Fibroblast of lung (primary cell): Measurements from ENCODE around the gene AGTR1. TPM values are rescaled to one million over a fixed set of nuclear protein-coding genes. Genes with fewer than 3 reads are reported as not detected.

Experiments
- DNase-seq, 2 donors: peaks; one replicate each; pipeline versions ENCODE4 v3.0.0 to v3.0.0-alpha.2; 2010; ENCODE audit warnings: low read depth in 2 of 2
- H2AFZ ChIP-seq: 2 replicates; pipeline ENCODE4 v1.5.1; 2012; ENCODE audit warnings: low read length, control low read depth, inconsistent platforms
- H3K27ac ChIP-seq: 2 replicates; pipeline ENCODE4 v1.5.1; 2011; ENCODE audit warnings: low read length, control low read depth; ENCODE audit not compliant: insufficient read depth
- H3K27me3 ChIP-seq: 2 replicates; pipeline ENCODE4 v1.5.1; 2011; ENCODE audit warnings: mild to moderate bottlenecking, low read length; ENCODE audit not compliant: control insufficient read depth, insufficient read depth
- H3K36me3 ChIP-seq: 2 replicates; pipeline ENCODE4 v1.5.1; 2011; ENCODE audit warnings: low read length; ENCODE audit not compliant: control insufficient read depth, insufficient read depth
- H3K4me1 ChIP-seq: 2 replicates; pipeline ENCODE4 v1.5.1; 2011; ENCODE audit warnings: low read length; ENCODE audit not compliant: control insufficient read depth, insufficient read depth; ENCODE audit errors: extremely low read depth
- H3K4me2 ChIP-seq: 2 replicates; pipeline ENCODE4 v1.5.1; 2011; ENCODE audit warnings: low read length, control low read depth; ENCODE audit not compliant: insufficient read depth; ENCODE audit errors: extremely low read depth
- H3K4me3 ChIP-seq, 4 experiments: fragments of 200-600 bp in 1 of 4; sonication (generic) in 1 of 4; replicated peaks in 1 of 4; 2 replicates each; pipeline ENCODE4 v1.5.1; 2011 to 2016; ENCODE audit warnings: low read length in 4 of 4, low read depth in 3 of 4, mild to moderate bottlenecking in 3 of 4, control low read depth in 2 of 4, inconsistent platforms in 1 of 4, mixed read lengths in 1 of 4; ENCODE audit not compliant: insufficient read depth in 1 of 4; ENCODE audit errors: control extremely low read depth in 1 of 4
- H3K79me2 ChIP-seq: 2 replicates; pipeline ENCODE4 v1.5.1; 2012; ENCODE audit warnings: mild to moderate bottlenecking, low read length, inconsistent platforms; ENCODE audit not compliant: control insufficient read depth, insufficient read depth
- H3K9ac ChIP-seq: 2 replicates; pipeline ENCODE4 v1.5.1; 2011; ENCODE audit warnings: mild to moderate bottlenecking, low read length, control low read depth; ENCODE audit not compliant: insufficient read depth
- H3K9me3 ChIP-seq: 2 replicates; pipeline ENCODE4 v1.5.1; 2012; ENCODE audit warnings: low read depth, low read length; ENCODE audit not compliant: control insufficient read depth, insufficient read depth
- H4K20me1 ChIP-seq: 2 replicates; pipeline ENCODE4 v1.5.1; 2011; ENCODE audit warnings: low read length; ENCODE audit not compliant: control insufficient read depth, insufficient read depth; ENCODE audit errors: extremely low read depth
- EZH2 ChIP-seq: IDR thresholded peaks from 2 replicates; pipeline ENCODE4 v1.5.1; 2012; ENCODE audit warnings: low read length, control low read depth, mild to moderate bottlenecking; ENCODE audit errors: missing control alignments
- polyA plus RNA-seq, 2 donors: library from polyadenylated mRNA; depleted of rRNA in 1 of 2; stranded (reverse) in 1 of 2; unstranded in 1 of 2; fragments of >200 nt; gene quantifications; 2 replicates each; pipeline ENCODE4 v1.2.1, GENCODE V29; 2011 to 2012; ENCODE audit warnings: missing spikeins in 1 of 2
- total RNA-seq: library from RNA; depleted of rRNA; stranded (reverse); fragments of >200 nt; gene quantifications from 2 replicates; pipeline ENCODE4 v1.2.1, GENCODE V29; 2014
- TF ChIP-seq, protein P1 (sequence below), 2 donors: IDR thresholded peaks in 1 of 2; conservative IDR thresholded peaks in 1 of 2; 1 replicate in 1 of 2; 2 replicates in 1 of 2; pipeline ENCODE4 v1.5.1; 2011 to 2012; ENCODE audit warnings: low read length in 2 of 2, control low read depth in 1 of 2, inconsistent platforms in 1 of 2, low read depth in 1 of 2, mild to moderate bottlenecking in 1 of 2

Gene AGTR1
- total and polyA plus RNA-seq, 2 donors (not counting 1 experiment from before 2014, with no cell fraction given), result 1.2 to 3.9 TPM

DNA sequence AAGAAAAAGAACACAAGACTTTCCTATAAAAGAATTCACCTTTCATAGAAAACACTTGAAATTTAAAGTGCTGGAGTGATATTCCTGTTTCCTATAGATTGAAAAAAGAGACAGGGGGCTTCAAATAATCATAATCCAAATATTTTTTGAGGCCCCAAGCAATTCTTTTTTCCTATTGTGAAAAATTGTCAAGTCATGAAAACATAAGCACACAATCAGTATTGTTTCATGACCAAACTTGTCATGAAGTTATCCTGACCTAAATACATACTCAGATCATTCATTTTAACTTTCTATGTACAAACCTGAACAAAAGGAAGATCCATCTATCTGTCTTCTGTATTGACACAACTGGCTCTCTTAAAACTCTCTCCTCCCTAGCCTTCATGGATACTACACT lies 57.9 kb downstream of the AGTR1 start:
- no peak for DNase-seq
- TF ChIP-seq, protein P1, sequence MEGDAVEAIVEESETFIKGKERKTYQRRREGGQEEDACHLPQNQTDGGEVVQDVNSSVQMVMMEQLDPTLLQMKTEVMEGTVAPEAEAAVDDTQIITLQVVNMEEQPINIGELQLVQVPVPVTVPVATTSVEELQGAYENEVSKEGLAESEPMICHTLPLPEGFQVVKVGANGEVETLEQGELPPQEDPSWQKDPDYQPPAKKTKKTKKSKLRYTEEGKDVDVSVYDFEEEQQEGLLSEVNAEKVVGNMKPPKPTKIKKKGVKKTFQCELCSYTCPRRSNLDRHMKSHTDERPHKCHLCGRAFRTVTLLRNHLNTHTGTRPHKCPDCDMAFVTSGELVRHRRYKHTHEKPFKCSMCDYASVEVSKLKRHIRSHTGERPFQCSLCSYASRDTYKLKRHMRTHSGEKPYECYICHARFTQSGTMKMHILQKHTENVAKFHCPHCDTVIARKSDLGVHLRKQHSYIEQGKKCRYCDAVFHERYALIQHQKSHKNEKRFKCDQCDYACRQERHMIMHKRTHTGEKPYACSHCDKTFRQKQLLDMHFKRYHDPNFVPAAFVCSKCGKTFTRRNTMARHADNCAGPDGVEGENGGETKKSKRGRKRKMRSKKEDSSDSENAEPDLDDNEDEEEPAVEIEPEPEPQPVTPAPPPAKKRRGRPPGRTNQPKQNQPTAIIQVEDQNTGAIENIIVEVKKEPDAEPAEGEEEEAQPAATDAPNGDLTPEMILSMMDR (conservative IDR thresholded peaks at IDR 0.05 in 1 of 2, IDR thresholded peaks at IDR 0.05 in 1 of 2; ENCODE audit: low read depth in 1 of 2, low read length in 2 of 2), result no peak
- no peak for TF ChIP-seq EZH2
- no peak overlapping the region for H2AFZ ChIP-seq
- H3K9ac ChIP-seq, result no peak overlapping the region
- no peak overlapping the region for H3K4me2 ChIP-seq
- no peaks in the 10 kb centered on the region for H3K4me1 ChIP-seq
- H3K4me3 ChIP-seq, result no peak overlapping the region
- no peaks in the 10 kb centered on the region for H3K9me3 ChIP-seq
- no peaks in the 10 kb centered on the region for H3K36me3 ChIP-seq
- H3K79me2 ChIP-seq, result no peaks in the 10 kb centered on the region
- no peak overlapping the region for H3K27ac ChIP-seq
- no peaks in the 10 kb centered on the region for H4K20me1 ChIP-seq
- no peaks in the 10 kb centered on the region for H3K27me3 ChIP-seq

DNA sequence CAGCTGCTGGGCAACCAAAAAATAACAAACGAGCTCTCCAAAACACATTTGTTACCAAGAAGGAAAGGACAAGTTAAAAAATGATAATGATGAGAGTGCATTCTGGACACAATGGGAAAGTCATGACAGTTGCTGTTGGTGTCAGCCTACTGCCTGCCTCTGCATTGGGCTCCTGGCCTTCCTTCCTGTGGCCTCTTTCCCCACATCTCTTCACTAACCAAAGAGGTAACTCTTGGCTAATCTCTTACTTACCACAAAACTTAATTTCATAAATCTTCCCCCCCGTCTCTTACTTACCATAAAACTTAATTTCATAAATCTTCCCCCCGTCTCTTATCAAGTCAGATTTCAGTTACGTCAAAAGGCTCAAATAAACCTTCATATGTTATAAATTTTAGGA lies 58.6 kb downstream of the AGTR1 start:
- no peaks in the 10 kb centered on the region for H3K9me3 ChIP-seq
- no peaks in the 10 kb centered on the region for H3K4me1 ChIP-seq
- H3K79me2 ChIP-seq, result no peaks in the 10 kb centered on the region
- no peaks in the 10 kb centered on the region for H4K20me1 ChIP-seq
- no peaks in the 10 kb centered on the region for H3K36me3 ChIP-seq
- DNase-seq, result no peak
- no peak overlapping the region for H3K4me2 ChIP-seq
- TF ChIP-seq EZH2, result no peak
- TF ChIP-seq, protein P1 (conservative IDR thresholded peaks at IDR 0.05 in 1 of 2, IDR thresholded peaks at IDR 0.05 in 1 of 2; ENCODE audit: low read depth in 1 of 2, low read length in 2 of 2), result no peak
- H3K27ac ChIP-seq, result no peak overlapping the region
- H3K27me3 ChIP-seq, result no peaks in the 10 kb centered on the region
- no peak overlapping the region for H3K4me3 ChIP-seq
- no peak overlapping the region for H3K9ac ChIP-seq
- no peak overlapping the region for H2AFZ ChIP-seq

DNA sequence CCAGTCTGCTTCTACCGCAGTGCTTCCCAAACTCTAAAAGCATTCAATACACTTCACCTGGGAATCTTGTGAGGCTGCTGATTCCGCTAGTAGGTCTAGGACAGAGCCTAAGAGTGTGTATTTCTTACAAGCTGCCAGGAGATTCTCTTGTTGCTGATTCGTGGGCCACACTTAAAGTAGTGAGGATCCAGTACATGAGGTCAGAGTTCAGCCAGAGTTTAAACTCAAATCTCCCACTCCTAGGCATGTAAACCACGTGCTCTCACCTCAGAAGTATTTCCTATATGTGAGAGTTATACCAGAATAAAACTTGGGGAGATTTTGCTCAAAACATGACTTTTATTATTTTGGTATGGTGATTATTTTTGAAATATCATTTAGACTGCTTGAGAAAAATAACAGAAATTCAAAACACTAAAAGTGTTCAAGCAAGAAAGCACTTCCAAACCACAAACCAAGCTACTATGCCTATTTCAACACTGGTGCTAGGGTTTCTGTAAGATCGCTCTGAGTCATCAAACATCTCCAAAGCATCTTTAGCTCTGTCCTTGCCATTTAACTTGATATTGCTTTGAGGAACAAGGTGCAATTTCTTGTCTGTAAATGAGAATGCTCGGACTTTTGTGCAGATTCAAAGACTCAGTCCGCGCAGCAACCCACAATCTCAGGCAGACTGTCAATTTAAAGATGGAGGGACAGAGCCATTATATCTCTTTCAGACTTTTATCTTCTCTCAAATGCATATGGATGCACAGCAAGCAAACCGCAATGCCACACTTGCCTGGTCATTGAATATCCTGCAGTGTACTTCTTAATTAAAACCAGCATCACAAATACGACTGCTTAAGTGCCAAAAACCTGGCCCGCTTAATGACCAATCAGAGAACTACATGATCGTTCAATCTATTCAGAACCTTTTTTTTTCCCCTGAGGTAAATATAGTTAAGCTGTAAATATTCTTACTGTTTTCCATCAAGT lies 59.8 kb downstream of the AGTR1 start:
- no peak overlapping the region for H3K27ac ChIP-seq
- no peak overlapping the region for H3K4me2 ChIP-seq
- no peaks in the 10 kb centered on the region for H3K79me2 ChIP-seq
- no peaks in the 10 kb centered on the region for H3K36me3 ChIP-seq
- no peaks in the 10 kb centered on the region for H3K27me3 ChIP-seq
- no peak overlapping the region for H3K4me3 ChIP-seq
- H3K4me1 ChIP-seq, result no peaks in the 10 kb centered on the region
- H2AFZ ChIP-seq, result no peak overlapping the region
- no peaks in the 10 kb centered on the region for H4K20me1 ChIP-seq
- DNase-seq, result peak; percentile 82 to 91
- H3K9me3 ChIP-seq, result no peaks in the 10 kb centered on the region
- no peak for TF ChIP-seq EZH2
- TF ChIP-seq, protein P1 (conservative IDR thresholded peaks at IDR 0.05 in 1 of 2, IDR thresholded peaks at IDR 0.05 in 1 of 2; ENCODE audit: low read depth in 1 of 2, low read length in 2 of 2), result no peak
- no peak overlapping the region for H3K9ac ChIP-seq
